Kidney glomerular epithelial cell (primary cell): ENCODE measurements around the gene TMEM31.
A peak's percentile ranks its signal among the peaks of the same experiment; 100 is the strongest.

Experiments
- DNase-seq: peaks from one replicate; lab custom pipeline; 2025; lab: John Stamatoyannopoulos, UW

TMEM31 gene, protein sequence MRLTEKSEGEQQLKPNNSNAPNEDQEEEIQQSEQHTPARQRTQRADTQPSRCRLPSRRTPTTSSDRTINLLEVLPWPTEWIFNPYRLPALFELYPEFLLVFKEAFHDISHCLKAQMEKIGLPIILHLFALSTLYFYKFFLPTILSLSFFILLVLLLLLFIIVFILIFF

DNA sequence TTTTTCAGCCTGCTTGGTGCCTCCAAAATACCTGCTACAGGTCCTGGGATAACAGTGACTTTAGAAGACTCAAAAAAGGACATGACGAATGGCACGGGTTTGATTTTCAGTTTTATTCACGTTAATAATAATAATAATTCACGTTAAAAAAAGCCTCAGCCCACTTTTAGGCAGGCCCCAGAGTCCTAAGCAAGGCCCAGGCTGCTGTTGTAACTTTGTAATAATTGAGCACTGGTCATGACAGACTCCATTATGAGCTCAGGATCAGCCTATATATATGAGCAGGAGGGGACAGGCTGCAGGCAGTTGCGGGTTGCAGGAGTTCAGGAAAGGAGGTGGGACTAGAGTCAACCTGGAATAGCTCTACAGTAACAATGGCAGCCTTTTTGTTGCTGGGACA, at the start of gene TMEM31:
Gene TMEM31 (plus strand): TSS at position 301 of the 400 bp plus-strand sequence. CDS start 1,350 bp downstream, outside the sequence.
- DNase-seq, result no peak

DNA sequence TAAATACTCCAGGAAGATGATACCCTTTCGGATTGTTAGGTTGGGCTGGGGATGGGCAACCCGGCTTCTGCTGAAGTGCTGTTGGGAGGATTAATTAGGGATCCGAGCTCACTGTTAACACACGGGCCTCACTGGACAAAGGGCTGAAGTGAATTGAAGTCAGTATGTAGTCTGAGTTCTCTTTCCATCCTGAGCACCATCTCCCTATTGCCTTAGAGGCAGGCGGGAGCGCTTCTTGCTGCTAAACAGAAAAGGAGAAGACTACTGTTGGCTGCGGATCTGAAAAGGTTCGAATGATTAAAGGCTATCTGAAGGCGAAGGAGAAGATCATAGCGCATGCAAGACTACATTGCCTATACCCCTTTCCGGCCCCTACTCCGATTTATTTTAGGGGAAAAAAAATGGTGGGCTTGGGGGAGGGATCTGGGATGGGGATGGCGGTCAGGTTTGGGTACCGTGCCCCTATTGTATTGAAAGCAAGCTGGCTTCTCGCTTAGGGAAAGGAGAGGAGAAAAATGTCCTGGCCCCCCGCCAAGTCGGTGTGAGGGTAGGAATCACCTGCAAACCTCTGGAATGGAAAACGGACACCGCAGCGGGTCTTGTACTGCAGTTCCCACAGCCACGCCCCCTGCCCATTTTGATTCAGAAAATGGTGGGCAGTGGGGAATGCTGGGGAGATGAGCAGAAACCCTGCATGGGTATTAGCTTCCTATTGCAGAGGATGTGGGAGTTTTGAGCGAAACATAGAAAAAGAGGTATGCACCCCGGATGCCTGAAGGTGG, 46.5 kb upstream of the TMEM31 start:
- DNase-seq, result no peak

DNA sequence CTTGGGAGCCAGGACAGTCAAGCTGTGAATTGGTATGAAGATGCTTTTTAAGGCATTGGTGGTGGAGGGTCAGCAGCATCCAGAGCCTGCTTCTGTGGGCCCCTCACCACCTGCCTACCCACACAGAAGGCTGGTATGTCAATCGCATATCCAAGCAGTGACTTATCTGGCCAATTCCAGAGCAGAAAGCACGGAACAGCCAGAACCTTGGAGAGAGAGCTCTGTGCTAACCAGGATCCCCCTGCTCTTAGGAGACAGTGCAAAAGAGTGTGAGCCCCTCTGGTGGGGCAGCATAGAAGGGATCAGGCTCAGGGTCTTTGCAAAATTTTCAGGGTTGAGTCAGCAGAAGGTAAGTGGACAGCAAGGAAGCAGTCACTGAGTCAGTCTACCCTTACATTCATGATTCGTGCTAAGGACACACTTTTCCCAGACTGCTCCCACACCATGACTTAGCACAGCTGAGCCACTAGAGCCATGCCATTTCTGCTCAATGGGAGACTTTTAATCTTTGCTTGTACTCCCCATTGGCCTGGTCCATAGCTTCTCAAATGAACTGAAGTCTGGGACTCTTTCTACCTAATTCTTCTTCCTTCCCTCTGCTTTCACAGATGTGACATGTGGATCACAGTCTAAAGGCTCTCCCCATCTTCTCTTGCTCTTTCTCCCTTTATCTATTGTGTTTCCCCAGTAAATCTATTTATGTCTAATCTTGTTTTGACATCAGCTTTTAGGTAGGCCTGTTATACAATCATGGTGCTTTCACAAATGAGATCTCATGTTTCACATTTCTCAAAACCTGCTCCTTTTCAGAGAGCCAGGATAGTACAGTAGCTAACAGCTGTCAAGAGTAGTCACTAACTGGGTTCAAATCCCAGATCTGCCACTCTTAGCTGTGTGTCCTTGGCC, 44.3 kb upstream of the TMEM31 start:
- no peak for DNase-seq

DNA sequence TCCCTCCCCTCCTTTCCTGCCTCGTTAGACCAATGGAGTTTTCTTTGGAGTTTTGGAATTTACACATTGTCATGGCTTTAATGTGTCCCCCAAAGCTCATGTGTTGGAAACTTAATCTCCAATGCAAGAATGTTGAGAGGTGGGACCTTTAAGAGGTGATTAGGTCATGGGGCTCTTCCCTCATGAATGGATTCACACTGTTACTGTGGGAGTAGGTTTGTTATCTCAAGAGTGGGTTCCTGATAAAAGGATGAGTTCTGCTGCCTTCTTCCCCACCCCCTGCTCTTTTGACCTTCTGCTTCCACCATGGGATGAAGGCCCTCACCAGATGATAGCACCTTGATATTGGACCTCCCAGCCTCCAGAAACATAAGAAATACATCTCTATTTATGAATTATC, 41.0 kb upstream of the TMEM31 start:
- DNase-seq, result no peak

DNA sequence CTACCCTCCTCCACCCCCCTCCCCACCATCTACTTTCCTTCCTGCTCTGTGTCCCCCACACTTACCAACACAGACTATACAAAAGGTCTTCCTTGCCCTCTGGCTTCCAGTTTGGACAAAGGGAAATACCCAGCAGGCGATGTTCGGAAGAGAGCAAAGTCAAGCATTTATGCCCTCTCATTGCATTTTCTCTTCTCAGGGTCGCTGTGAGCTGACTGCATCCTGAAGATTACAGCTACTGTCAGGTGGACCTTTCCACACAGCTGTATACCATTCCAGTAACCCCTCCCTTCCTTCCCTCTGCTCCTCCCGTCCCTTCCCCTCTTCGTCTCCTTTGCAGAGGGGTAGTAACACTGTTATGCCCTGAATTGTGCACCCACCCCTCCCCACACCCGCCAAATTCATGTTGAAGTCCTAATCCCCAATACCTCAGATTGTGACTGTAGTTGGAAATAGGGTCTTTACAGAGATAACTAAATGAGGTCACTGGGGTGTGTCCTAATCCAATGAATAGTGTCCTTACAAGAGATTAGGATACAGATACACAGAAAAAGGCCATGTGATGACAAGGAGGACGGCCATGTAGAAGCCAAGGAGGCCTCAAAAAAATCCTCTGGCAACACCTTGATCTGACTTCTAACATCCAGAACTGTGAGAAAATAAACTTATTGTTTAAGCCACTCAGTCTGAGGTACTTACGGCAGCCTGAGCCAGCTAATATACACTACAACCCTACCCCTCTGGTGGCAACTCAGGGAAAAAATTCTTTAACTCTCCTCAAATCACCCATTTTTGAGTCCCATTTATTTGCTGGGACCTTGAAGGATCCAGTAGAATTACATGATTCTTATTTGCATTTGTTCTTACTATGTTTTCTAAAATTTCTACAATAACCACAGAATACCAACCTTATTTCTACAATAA, 35.9 kb upstream of the TMEM31 start:
- DNase-seq, result no peak

DNA sequence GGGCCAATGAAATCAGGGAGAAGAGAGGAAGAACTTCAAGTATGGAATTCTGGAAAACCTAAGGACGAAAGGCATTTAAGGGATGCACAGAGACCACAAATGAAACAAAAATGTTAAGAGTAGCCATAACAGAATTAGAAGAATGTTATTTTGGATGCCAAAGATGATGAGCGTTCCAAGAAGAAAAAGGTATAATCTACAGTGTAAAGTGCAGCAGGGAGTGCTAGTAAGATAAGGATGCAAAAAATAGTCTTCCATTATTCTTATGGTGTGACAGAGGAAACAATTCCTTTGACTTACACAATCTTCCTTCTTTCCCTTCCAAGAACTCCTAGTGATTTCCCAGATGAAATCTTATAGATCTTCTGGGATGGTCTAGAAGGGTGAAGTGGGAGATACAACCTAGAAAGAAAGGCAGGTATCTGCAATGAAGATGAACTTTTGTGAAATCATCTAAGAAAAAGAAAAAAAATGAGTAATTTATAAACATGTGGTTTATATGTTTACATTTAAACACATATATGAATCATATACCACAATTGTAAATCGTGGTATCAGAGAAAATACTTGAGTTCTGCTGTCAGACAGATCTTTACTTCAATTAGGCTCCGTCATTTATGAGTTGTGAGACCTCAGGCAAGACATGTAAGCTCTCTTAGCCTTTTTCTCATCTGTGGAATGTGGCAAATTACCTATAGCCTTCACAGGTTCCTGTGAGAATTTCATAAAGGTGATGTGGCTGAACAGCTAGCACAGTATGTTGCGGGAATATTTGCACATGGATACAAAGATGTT, 32.3 kb upstream of the TMEM31 start:
- DNase-seq, result no peak

DNA sequence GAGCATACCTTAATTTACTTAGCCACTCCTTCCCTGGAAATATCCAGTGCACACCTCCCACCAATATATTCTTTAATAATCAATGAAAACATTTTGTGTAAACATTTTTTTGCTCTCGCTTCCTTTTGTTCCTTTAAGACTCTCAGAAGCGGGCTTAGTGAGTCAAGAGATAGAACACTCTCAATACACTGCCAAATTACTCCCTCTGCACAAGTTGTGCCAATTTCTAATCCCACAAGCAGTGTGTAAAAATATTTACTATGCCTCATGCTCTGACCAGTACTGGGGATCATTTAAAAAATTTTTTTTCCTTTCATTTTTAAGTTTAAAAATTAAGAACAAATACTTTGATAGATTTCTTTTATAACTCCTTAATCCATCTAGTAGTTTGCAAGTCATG, 29.3 kb upstream of the TMEM31 start:
- no peak for DNase-seq

DNA sequence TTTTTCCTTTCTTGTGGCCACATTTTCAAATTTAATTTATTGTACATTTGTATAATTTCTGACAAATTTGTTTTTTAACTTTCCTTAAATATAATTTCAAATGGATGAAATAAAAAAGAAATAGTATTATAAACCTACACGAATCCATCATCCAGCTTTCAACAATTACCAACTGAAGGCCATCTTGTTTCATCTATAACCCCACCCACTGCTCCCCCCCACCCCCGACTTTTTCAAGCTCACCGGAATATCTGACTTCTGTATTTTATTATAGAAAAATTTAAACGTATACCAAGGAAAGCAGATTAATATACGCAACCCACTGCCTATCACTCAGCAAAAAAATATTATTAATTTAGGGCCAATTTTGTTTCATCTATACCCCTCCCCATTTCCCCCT, 25.3 kb upstream of the TMEM31 start:
- no peak for DNase-seq

DNA sequence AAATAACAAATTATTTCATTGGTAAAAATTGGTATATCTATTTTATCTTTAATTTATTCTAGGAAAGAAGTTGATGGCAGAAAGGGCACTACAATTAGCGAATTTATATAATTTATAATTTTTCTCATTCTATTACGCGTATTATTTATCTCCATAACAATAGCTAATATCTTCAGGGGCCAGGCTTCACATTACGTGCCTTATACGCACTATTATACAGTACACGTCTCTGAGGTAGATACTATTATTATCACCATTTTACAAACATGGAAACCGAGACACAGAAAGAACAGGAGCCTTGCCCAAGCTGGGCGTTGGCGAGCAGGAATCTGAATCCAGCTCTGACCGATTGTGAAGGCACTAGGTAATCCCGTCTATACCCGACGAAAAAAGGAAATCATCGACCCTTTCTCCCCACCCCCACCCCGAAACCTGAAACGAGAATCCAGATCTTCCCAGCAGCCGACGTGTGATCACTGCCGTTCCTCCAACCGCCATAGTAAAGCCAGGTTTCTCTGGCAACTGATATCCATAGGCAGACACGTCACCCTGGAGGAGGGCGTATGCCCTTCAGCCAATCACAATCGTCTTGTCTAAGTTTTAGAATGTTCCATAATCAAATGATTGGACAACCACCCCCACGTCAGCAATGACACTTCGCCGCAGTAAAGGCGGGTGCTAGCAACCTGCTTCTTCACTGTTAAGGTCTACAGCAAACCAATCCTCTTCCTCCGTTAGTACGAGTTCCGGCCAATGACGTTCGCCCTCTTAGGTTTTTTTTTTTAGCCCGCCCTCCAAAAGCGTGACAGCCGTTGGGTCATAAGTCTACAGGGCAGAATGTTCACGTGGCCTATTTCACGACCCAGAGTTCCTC, 24.3 kb upstream of the TMEM31 start, which contains the start of gene MORF4L2:
Gene MORF4L2 (minus strand): TSS at position 501 of the 874 bp plus-strand sequence. CDS start 9,672 bp downstream, outside the sequence.
- peak; percentile 94 for DNase-seq

DNA sequence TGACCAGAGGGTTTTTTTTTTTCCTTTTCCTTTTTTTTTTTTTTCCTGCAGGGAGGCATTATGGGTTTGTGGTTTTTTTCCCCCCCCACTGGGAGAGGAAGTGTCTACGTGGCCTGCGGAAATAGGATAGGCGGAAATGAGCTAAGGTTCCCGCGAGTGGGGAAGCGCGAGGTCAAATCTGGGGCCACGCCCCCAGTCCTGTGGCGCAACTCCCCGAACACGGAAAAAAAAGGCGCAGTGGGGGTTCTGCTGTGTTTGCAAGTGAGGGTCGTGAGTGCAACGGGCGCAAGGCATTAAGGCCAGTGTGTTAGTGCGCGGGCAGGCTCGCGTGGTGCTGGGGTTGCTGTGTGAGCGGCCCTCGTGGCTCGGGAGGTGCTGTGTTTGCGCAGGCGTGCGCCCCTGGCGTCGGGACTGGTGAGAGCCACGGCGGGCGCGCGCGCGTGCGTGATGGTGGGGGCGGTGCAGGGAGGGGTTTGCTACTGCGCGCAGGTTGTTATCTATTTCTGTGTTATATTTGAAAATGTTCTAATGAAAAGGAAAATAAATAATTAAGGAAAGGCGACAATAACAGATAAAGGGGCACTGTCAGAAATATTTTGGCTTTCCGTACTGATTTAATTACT, 23.5 kb upstream of the TMEM31 start:
- peak; percentile 69 for DNase-seq

DNA sequence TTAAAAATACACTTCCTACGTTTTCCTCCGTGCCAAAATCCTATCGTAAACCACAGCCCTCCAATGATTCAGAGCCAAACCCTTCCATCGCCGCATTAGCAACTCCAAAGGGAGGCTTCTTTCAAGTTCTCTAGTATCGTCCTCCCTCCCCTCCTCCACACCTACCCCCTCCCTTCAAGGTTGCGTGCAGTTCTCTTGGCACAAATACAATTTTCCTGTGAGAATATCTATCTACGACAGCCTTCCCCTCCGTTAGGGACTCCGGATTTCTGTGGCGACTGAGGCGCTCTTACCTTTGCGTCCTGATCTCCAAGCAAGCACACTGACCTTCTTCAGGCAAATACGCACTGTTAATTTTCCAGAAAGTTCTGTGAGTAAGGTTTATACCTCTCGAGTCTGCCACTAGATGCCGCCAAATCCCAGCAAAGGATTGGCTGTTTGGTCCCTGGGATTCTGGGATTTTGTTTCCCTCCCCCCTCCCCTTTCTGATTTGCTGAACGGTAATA, 23.0 kb upstream of the TMEM31 start:
- peak; percentile 71 for DNase-seq

DNA sequence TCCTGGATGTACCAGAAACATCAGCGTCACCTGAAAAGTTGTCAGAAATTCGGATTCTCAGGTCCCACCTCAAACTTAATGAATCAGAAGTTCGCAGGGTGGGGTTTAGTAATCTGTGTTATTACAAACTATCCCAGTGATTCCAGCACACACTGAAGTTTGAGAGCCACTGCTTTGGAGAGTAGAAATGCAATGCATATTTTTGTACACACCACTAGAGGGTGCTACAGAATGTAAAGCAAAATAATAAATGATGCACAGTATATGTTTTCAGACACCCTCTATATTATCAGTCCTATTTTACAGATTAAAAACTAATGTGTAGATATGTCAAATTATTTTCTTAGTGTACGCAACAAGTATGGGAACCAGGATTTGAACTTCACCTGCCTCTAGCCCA, 21.8 kb upstream of the TMEM31 start:
- DNase-seq, result peak; percentile 12

DNA sequence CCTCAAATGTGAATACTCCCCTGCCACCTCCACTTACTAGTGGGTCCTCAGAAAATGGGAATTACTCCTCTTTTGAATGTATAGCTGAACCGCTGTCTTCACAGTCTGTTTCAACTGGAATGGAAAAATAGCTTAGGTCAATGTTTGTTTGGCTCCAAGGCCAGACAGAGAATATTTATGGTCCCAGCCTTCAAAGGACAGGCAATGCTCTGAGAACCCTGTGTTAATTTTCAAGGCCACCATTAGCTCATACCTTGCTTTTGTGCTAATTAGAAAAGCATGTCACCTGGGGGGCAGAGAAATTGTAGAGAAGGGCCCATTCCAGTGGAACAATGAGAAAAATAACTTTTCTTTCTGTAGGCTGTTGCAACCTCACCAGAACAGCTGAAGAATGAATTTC, 19.6 kb upstream of the TMEM31 start:
- no peak for DNase-seq

DNA sequence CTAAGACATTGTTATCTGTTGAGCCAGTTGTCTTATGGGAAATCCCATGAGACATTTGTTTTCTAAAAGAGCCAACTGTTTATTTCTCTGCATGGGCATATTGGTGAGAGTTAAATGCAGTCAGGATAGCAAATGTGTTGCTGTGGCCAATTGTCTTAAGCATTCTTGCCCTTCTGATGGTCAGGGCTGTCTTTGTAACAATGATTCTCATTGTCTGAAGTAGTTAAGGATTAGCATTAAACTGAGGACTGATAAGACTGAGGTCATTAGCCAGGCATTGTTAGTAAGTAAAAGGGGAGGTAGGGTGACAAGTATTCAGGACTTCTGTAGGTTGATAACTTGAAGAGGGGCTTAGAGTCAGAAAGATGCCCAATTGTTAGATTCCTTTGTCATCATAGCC, 13.0 kb upstream of the TMEM31 start:
- DNase-seq, result no peak

DNA sequence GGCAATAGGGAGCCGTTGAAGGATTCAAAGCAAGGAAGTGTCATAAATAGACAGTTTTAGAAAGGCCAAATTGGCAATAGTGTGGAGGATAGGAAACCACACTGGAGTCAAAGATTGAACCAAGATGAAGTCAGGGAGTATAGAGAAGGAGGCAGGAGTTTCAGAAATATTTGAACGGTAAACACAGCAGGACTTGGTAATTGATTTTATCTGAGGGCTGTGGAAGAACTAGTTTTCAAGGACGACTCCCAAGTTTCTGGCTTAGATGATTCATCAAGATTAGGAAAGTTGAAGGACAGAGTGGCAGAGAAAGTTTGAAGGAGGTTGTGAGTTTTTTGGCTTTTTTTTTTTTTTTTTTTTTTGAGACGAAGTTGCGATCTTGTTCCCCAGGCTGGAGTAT, 11.5 kb upstream of the TMEM31 start:
- no peak for DNase-seq

DNA sequence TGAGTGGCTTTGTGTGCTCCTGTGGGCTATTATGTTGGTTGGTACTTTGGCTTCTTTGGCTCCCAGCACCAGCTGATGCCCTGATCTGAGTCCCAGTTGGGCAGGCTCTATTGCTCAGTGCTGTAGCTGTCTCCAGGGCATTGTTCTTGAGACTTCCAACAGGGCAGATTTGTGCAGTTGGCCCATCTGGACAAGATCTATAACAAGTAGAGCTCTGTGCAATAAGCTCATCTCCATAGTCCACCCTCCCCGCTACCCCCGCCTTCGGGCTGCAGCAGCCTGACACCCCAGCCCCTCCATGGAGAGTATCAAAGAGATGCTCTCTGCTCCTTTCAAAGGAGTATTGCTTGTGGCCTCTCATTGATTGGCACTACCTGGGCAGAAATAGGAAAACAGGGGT, 5.8 kb upstream of the TMEM31 start:
- no peak for DNase-seq

DNA sequence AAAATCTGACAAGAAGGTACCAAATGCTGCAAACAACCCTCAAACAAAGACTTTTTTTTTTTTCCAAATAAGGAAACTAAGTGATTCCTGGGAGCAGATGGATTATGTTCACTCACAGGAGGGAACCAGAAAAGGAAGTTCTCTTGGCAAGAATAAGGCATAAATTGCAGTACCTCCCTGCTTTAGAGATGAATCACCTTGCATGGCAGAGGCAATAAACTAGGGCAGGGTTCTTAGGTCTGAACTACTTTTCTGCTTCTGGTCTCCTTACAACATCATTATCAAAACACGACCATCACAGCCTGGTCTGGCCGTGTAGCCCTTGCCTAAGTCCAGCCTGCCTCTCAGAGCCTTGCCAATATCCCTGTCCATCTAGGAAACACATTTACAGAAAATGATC, 6.3 kb downstream of the TMEM31 start:
- peak; percentile 10 for DNase-seq

DNA sequence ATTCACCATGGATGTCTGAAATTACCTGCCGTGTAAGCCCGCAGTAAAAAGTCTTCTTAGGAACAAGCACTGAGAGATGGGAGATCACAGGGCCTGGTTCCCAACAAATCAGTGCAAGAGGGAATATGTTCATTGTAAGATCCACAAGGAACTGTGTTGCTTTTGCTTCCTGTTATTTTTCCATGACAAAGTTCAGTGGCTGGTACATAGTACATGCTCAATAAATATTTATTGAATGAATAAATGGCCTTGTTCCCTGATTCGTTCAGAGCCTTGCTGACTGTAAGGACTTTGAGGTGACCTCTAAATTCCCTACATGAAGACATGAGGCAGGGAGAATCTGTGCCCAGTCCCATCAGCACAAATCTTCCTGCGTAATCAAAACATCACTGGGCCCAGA, 7.4 kb downstream of the TMEM31 start:
- DNase-seq, result no peak

DNA sequence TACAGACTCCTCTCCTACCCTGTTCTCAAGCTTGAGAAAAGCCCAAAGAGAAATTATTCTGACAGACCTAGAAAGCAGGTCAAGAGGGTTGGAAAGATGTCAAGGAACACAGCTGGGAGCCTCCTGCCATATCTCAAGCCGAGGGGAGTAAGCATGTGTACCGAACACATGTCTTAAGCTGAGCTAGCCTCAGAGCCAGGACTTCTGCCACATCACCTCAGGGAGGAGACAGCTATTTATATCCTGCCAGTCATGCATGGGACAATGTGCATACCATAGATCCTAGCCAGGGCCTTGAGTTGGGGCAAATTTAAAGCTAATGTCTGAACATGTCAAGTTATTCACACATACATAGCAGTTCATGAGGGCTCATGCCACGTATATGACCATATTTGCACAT, 11.8 kb downstream of the TMEM31 start:
- no peak for DNase-seq
